ENCODE data around the gene SPP1. TPM values are rescaled to one million over a fixed set of nuclear protein-coding genes. Genes with fewer than 3 reads are reported as not detected.

The SPP1 gene
- total RNA-seq, 2 donors from 2014 or later = 0.31 to 8.8 TPM

DNA sequence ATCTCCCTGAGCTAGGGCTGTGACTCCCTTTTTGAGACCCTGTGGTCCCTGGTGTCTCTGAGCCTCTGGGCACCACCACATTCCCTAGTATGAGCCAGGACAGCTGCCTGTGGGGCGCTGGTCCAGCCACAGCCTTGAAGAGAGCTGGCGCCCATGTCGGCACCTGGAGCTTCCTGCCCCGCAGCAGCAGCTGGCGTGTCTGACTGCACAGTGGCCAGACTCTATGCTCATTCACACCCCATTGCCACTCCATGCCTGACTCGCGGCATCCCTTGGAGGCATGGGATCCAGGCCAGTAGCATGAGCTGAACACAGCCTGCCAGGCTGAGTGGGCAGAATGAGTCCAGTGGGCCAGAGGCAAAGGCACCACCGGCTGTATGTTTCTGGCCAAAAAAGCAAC lies 8.3 kb upstream of the SPP1 start:
- H3K4me3 ChIP-seq (ENCODE audit: low read length) = no peak overlapping the region
- no peak overlapping the region for H3K4me3 Mint-ChIP-seq
- 93 to 100% methylated on average over 6 to 8 of the region's 8 CpGs for WGBS, 2 experiments (ENCODE audit: insufficient coverage in 1 of 2, insufficient read length in 1 of 2)
- no peak for DNase-seq
- no peaks in the 10 kb centered on the region for H3K36me3 Mint-ChIP-seq (ENCODE audit: low read depth)
- no peaks in the 10 kb centered on the region for H3K27me3 ChIP-seq (ENCODE audit: control insufficient read depth, insufficient read depth, low read length, poor library complexity, severe bottlenecking)
- H3K9me3 ChIP-seq (ENCODE audit: control insufficient read depth, low read length) = no peaks in the 10 kb centered on the region
- peaks cover 4% of the 10 kb centered on the region for H3K27me3 Mint-ChIP-seq (ENCODE audit: insufficient read depth)
- no peak overlapping the region for H3K27ac ChIP-seq (ENCODE audit: low read depth, low read length)
- no peak overlapping the region for H3K27ac Mint-ChIP-seq
- H3K9ac ChIP-seq (ENCODE audit: extremely low read depth, low read length, poor library complexity, severe bottlenecking) = no peak overlapping the region
- H3K36me3 ChIP-seq (ENCODE audit: control insufficient read depth, insufficient read depth, low read length) = no peaks in the 10 kb centered on the region
- H3K4me1 Mint-ChIP-seq = no peaks in the 10 kb centered on the region
- TF ChIP-seq, protein P1, sequence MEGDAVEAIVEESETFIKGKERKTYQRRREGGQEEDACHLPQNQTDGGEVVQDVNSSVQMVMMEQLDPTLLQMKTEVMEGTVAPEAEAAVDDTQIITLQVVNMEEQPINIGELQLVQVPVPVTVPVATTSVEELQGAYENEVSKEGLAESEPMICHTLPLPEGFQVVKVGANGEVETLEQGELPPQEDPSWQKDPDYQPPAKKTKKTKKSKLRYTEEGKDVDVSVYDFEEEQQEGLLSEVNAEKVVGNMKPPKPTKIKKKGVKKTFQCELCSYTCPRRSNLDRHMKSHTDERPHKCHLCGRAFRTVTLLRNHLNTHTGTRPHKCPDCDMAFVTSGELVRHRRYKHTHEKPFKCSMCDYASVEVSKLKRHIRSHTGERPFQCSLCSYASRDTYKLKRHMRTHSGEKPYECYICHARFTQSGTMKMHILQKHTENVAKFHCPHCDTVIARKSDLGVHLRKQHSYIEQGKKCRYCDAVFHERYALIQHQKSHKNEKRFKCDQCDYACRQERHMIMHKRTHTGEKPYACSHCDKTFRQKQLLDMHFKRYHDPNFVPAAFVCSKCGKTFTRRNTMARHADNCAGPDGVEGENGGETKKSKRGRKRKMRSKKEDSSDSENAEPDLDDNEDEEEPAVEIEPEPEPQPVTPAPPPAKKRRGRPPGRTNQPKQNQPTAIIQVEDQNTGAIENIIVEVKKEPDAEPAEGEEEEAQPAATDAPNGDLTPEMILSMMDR (conservative IDR thresholded peaks at IDR 0.05) = no peak
- no peaks in the 10 kb centered on the region for H3K4me1 ChIP-seq (ENCODE audit: control insufficient read depth, insufficient read depth, low read length)
- H3K9me3 Mint-ChIP-seq = peaks cover 2% of the 10 kb centered on the region

DNA sequence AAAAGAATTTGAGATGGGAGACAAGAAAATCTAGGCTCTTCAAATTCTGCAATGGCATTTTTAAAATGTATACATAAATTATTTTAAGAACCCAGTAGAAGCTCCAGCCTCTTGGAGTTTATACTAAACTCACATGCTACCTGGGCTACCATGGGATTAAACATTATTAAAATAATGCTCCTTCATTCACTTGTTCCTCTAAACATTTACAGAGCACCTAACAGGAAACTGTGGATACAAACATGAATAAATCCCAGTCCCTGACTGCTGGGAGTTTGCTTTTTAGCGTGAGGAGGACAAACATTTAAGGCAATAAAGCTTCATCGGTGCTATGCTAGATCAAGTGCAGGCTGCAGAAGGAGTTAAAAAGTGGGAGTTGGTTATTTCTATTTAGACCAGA lies 5.4 kb upstream of the SPP1 start:
- WGBS, 2 experiments (ENCODE audit: insufficient coverage in 1 of 2, insufficient read length in 1 of 2) = 96% methylated on average over 2 of the region's 2 CpGs
- H3K9me3 Mint-ChIP-seq = peaks cover 2% of the 10 kb centered on the region
- H3K9me3 ChIP-seq (ENCODE audit: control insufficient read depth, low read length) = no peaks in the 10 kb centered on the region
- TF ChIP-seq, protein P1 (conservative IDR thresholded peaks at IDR 0.05) = no peak
- no peak for DNase-seq
- no peaks in the 10 kb centered on the region for H3K27me3 ChIP-seq (ENCODE audit: control insufficient read depth, insufficient read depth, low read length, poor library complexity, severe bottlenecking)
- no peak overlapping the region for H3K27ac Mint-ChIP-seq
- no peaks in the 10 kb centered on the region for H3K36me3 Mint-ChIP-seq (ENCODE audit: low read depth)
- no peak overlapping the region for H3K4me3 ChIP-seq (ENCODE audit: low read length)
- H3K36me3 ChIP-seq (ENCODE audit: control insufficient read depth, insufficient read depth, low read length) = no peaks in the 10 kb centered on the region
- peaks cover 4% of the 10 kb centered on the region for H3K27me3 Mint-ChIP-seq (ENCODE audit: insufficient read depth)
- H3K4me1 ChIP-seq (ENCODE audit: control insufficient read depth, insufficient read depth, low read length) = no peaks in the 10 kb centered on the region
- H3K27ac ChIP-seq (ENCODE audit: low read depth, low read length) = no peak overlapping the region
- peaks cover 4% of the 10 kb centered on the region for H3K4me1 Mint-ChIP-seq
- no peak overlapping the region for H3K4me3 Mint-ChIP-seq
- no peak overlapping the region for H3K9ac ChIP-seq (ENCODE audit: extremely low read depth, low read length, poor library complexity, severe bottlenecking)

DNA sequence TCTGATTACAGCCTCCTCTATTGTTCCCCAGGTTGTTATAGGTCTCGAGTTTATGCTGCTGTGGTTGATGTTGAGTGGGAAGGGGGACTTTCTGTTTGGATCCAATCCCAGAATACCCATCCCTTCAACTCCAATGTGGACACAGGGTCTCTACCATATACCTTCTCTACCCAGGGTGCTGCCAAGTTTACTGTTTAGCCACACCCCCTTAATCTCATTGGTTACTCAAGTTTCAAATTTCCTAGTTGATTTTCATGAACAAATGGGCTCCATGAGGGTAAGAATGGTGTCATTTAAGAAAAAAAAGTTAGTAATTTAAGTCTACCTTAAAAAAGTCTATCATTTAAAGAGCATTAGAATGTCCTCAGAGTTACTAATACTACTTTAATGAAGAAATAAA lies 3.6 kb upstream of the SPP1 start:
- WGBS, 2 experiments (ENCODE audit: insufficient coverage in 1 of 2, insufficient read length in 1 of 2) = no CpG with 5 or more reads among the region's 1 CpG
- Histone ChIP-seq H3K36me3 (ENCODE audit: control insufficient read depth, insufficient read depth, low read length) (no peaks in the 10 kb centered on the region), H3K27ac (ENCODE audit: low read depth, low read length) (no peak overlapping the region), H3K27me3 (ENCODE audit: control insufficient read depth, insufficient read depth, low read length, poor library complexity, severe bottlenecking) (no peaks in the 10 kb centered on the region), H3K9me3 (ENCODE audit: control insufficient read depth, low read length) (no peaks in the 10 kb centered on the region), H3K4me1 (ENCODE audit: control insufficient read depth, insufficient read depth, low read length) (no peaks in the 10 kb centered on the region), H3K4me3 (ENCODE audit: low read length) (no peak overlapping the region), H3K9ac (ENCODE audit: extremely low read depth, low read length, poor library complexity, severe bottlenecking) (no peak overlapping the region)
- Mint-ChIP-seq H3K4me3 (no peak overlapping the region), H3K27me3 (ENCODE audit: insufficient read depth) (peaks cover 3% of the 10 kb centered on the region), H3K9me3 (no peaks in the 10 kb centered on the region), H3K4me1 (peaks cover 9% of the 10 kb centered on the region), H3K36me3 (ENCODE audit: low read depth) (no peaks in the 10 kb centered on the region), H3K27ac (no peak overlapping the region)
- TF ChIP-seq, protein P1 (conservative IDR thresholded peaks at IDR 0.05) = no peak
- DNase-seq = no peak

Measured in endodermal cell (in vitro differentiated cells).